ENCODE data around the gene ANGPTL3. TPM values are rescaled to one million over a fixed set of nuclear protein-coding genes. Genes with fewer than 3 reads are reported as not detected.

The ANGPTL3 gene
- total RNA-seq, 2 experiments from 2014 or later: not detected

GRCh38 chr1:62590970-62591368 is 6.4 kb upstream of the ANGPTL3 start:
- Histone ChIP-seq H3K27ac (ENCODE audit: low read depth in 1 of 2, low read length in 2 of 2) (no peak overlapping the region), H3K27me3 (ENCODE audit: control insufficient read depth in 1 of 2, insufficient read depth in 2 of 2, low read length in 2 of 2) (no peaks in the 10 kb centered on the region), H3K9me3 (ENCODE audit: control insufficient read depth in 1 of 2, insufficient read depth in 1 of 2, low read length in 2 of 2) (no peaks in the 10 kb centered on the region), H3K36me3 (ENCODE audit: insufficient read depth, low read length) (no peaks in the 10 kb centered on the region), H3K4me3 (ENCODE audit: low read length) (no peak overlapping the region), H3K4me1 (ENCODE audit: insufficient read depth, low read length) (no peaks in the 10 kb centered on the region)
- peaks cover 3% of the 10 kb centered on the region for H3K36me3 Mint-ChIP-seq (ENCODE audit: low read depth)
- ATAC-seq (ENCODE audit: poor library complexity): no peak
- H3K27ac Mint-ChIP-seq: no peak overlapping the region
- ChIA-PET CTCF (no interaction called here), POLR2A (no interaction called here)
- no peak for DNase-seq
- H3K9me3 Mint-ChIP-seq: no peaks in the 10 kb centered on the region
- no peaks in the 10 kb centered on the region for H3K27me3 Mint-ChIP-seq
- intact Hi-C loops (cut with DNase I, micrococcal nuclease): no loop called here
- no peak overlapping the region for H3K4me3 Mint-ChIP-seq
- no peaks in the 10 kb centered on the region for H3K4me1 Mint-ChIP-seq (ENCODE audit: low read depth)
- TF ChIP-seq, protein P1, sequence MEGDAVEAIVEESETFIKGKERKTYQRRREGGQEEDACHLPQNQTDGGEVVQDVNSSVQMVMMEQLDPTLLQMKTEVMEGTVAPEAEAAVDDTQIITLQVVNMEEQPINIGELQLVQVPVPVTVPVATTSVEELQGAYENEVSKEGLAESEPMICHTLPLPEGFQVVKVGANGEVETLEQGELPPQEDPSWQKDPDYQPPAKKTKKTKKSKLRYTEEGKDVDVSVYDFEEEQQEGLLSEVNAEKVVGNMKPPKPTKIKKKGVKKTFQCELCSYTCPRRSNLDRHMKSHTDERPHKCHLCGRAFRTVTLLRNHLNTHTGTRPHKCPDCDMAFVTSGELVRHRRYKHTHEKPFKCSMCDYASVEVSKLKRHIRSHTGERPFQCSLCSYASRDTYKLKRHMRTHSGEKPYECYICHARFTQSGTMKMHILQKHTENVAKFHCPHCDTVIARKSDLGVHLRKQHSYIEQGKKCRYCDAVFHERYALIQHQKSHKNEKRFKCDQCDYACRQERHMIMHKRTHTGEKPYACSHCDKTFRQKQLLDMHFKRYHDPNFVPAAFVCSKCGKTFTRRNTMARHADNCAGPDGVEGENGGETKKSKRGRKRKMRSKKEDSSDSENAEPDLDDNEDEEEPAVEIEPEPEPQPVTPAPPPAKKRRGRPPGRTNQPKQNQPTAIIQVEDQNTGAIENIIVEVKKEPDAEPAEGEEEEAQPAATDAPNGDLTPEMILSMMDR (IDR thresholded peaks at IDR 0.05): no peak

GRCh38 chr1:62593825-62594394 is 3.4 kb upstream of the ANGPTL3 start:
- ChIA-PET CTCF (no interaction called here), POLR2A (no interaction called here)
- TF ChIP-seq, protein P1 (IDR thresholded peaks at IDR 0.05): no peak
- Mint-ChIP-seq H3K36me3 (ENCODE audit: low read depth) (peaks cover 3% of the 10 kb centered on the region), H3K9me3 (no peaks in the 10 kb centered on the region), H3K4me3 (no peak overlapping the region), H3K4me1 (ENCODE audit: low read depth) (no peaks in the 10 kb centered on the region), H3K27me3 (no peaks in the 10 kb centered on the region), H3K27ac (no peak overlapping the region)
- DNase-seq: no peak
- Histone ChIP-seq H3K9me3 (ENCODE audit: control insufficient read depth in 1 of 2, insufficient read depth in 1 of 2, low read length in 2 of 2) (no peaks in the 10 kb centered on the region), H3K4me1 (ENCODE audit: insufficient read depth, low read length) (no peaks in the 10 kb centered on the region), H3K36me3 (ENCODE audit: insufficient read depth, low read length) (no peaks in the 10 kb centered on the region), H3K27me3 (ENCODE audit: control insufficient read depth in 1 of 2, insufficient read depth in 2 of 2, low read length in 2 of 2) (no peaks in the 10 kb centered on the region), H3K4me3 (ENCODE audit: low read length) (no peak overlapping the region), H3K27ac (ENCODE audit: low read depth in 1 of 2, low read length in 2 of 2) (no peak overlapping the region)
- ATAC-seq (ENCODE audit: poor library complexity): no peak
- intact Hi-C loops (cut with DNase I, micrococcal nuclease): no loop called here

- no peak overlapping the region for H3K27ac Mint-ChIP-seq
- POLR2A ChIA-PET: no interaction called here
- no peaks in the 10 kb centered on the region for H3K4me1 ChIP-seq (ENCODE audit: insufficient read depth, low read length)
- no peak overlapping the region for H3K27ac ChIP-seq (ENCODE audit: low read depth in 1 of 2, low read length in 2 of 2)
- H3K36me3 ChIP-seq (ENCODE audit: insufficient read depth, low read length): no peaks in the 10 kb centered on the region
- no peaks in the 10 kb centered on the region for H3K27me3 Mint-ChIP-seq
- TF ChIP-seq, protein P1 (IDR thresholded peaks at IDR 0.05): no peak
- no peak for ATAC-seq (ENCODE audit: poor library complexity)
- no peak overlapping the region for H3K4me3 ChIP-seq (ENCODE audit: low read length)
- intact Hi-C loops (cut with DNase I, micrococcal nuclease): no loop called here
- H3K9me3 Mint-ChIP-seq: no peaks in the 10 kb centered on the region
- H3K9me3 ChIP-seq (ENCODE audit: control insufficient read depth in 1 of 2, insufficient read depth in 1 of 2, low read length in 2 of 2): no peaks in the 10 kb centered on the region
- DNase-seq: no peak
- H3K27me3 ChIP-seq (ENCODE audit: control insufficient read depth in 1 of 2, insufficient read depth in 2 of 2, low read length in 2 of 2): no peaks in the 10 kb centered on the region
- H3K36me3 Mint-ChIP-seq (ENCODE audit: low read depth): peaks cover 3% of the 10 kb centered on the region
- H3K4me1 Mint-ChIP-seq (ENCODE audit: low read depth): no peaks in the 10 kb centered on the region
- no peak overlapping the region for H3K4me3 Mint-ChIP-seq
- CTCF ChIA-PET: no interaction called here
Observed at GRCh38 chr1:62595647-62596046, 1.7 kb upstream of the ANGPTL3 start.
